ENCODE results near the gene KRT33A.

KRT33A gene

GRCh38 chr17:41325126-41325525 lies 25.5 kb downstream of the KRT33A start:
- no peak overlapping the region for H3K4me3 Mint-ChIP-seq
- no peak for TF ChIP-seq CTCF (IDR thresholded peaks at IDR 0.05)
- peaks cover 1% of the 10 kb centered on the region for H3K36me3 Mint-ChIP-seq (ENCODE audit: low read depth)
- peaks cover 9% of the 10 kb centered on the region for H3K4me1 Mint-ChIP-seq
- peaks cover 3% of the 10 kb centered on the region for H3K27me3 Mint-ChIP-seq (ENCODE audit: low read depth, poor library complexity)
- H3K27ac Mint-ChIP-seq, result no peak overlapping the region
- H3K9me3 Mint-ChIP-seq, result peaks cover 9% of the 10 kb centered on the region
- DNase-seq, result no peak

- Mint-ChIP-seq H3K4me1 (peaks cover 9% of the 10 kb centered on the region), H3K36me3 (ENCODE audit: low read depth) (peaks cover 5% of the 10 kb centered on the region), H3K27me3 (ENCODE audit: low read depth, poor library complexity) (peaks cover 6% of the 10 kb centered on the region), H3K27ac (no peak overlapping the region), H3K4me3 (no peak overlapping the region), H3K9me3 (peaks cover 16% of the 10 kb centered on the region)
- TF ChIP-seq CTCF (IDR thresholded peaks at IDR 0.05), result peak; percentile 8
- no peak for DNase-seq
These were observed 26.2 kb downstream of the KRT33A start for GRCh38 chr17:41324180-41325075.

GRCh38 chr17:41322903-41323895 lies 27.4 kb downstream of the KRT33A start:
- Mint-ChIP-seq H3K36me3 (ENCODE audit: low read depth) (peaks cover 5% of the 10 kb centered on the region), H3K27me3 (ENCODE audit: low read depth, poor library complexity) (peaks cover 6% of the 10 kb centered on the region), H3K4me3 (no peak overlapping the region), H3K27ac (no peak overlapping the region), H3K4me1 (peaks cover 9% of the 10 kb centered on the region), H3K9me3 (peaks cover 25% of the 10 kb centered on the region)
- no peak for TF ChIP-seq CTCF (IDR thresholded peaks at IDR 0.05)
- no peak for DNase-seq

GRCh38 chr17:41322094-41322902 lies 28.3 kb downstream of the KRT33A start:
- Mint-ChIP-seq H3K4me1 (peaks cover 9% of the 10 kb centered on the region), H3K27me3 (ENCODE audit: low read depth, poor library complexity) (peaks cover 6% of the 10 kb centered on the region), H3K4me3 (no peak overlapping the region), H3K9me3 (peaks cover 26% of the 10 kb centered on the region), H3K36me3 (ENCODE audit: low read depth) (peaks cover 5% of the 10 kb centered on the region), H3K27ac (no peak overlapping the region)
- DNase-seq, result no peak
- peak; percentile 82 for TF ChIP-seq CTCF (IDR thresholded peaks at IDR 0.05)

GRCh38 chr17:41318231-41318630 lies 32.4 kb downstream of the KRT33A start:
- TF ChIP-seq CTCF (IDR thresholded peaks at IDR 0.05), result no peak
- Mint-ChIP-seq H3K4me3 (no peak overlapping the region), H3K9me3 (peaks cover 26% of the 10 kb centered on the region), H3K27ac (no peak overlapping the region), H3K4me1 (peaks cover 9% of the 10 kb centered on the region), H3K36me3 (ENCODE audit: low read depth) (peaks cover 5% of the 10 kb centered on the region), H3K27me3 (ENCODE audit: low read depth, poor library complexity) (peaks cover 15% of the 10 kb centered on the region)
- no peak for DNase-seq

Measured in nephron progenitor cell (in vitro differentiated cells).